ENCODE results near the gene AGTRAP.

DNA sequence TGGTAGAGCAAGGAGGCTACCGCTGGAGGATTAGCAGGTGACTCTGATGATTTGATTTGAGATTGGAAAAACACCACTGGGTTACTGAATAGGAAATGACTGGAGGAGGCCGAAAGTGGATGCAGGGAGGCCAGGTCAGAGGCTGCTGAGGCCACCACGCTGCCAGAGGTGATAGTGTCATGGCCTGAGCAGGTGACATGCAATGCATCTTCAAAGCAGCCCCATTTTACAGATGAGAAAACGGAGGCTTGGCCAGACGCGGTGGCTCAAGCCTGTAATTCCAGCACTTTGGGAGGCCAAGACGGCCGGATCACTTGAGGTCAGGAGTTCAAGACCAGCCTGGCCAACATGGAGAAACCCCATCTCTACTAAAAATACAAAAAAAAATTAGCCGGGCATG lies 38.8 kb downstream of the AGTRAP start:
- TF ChIP-seq, protein P1, sequence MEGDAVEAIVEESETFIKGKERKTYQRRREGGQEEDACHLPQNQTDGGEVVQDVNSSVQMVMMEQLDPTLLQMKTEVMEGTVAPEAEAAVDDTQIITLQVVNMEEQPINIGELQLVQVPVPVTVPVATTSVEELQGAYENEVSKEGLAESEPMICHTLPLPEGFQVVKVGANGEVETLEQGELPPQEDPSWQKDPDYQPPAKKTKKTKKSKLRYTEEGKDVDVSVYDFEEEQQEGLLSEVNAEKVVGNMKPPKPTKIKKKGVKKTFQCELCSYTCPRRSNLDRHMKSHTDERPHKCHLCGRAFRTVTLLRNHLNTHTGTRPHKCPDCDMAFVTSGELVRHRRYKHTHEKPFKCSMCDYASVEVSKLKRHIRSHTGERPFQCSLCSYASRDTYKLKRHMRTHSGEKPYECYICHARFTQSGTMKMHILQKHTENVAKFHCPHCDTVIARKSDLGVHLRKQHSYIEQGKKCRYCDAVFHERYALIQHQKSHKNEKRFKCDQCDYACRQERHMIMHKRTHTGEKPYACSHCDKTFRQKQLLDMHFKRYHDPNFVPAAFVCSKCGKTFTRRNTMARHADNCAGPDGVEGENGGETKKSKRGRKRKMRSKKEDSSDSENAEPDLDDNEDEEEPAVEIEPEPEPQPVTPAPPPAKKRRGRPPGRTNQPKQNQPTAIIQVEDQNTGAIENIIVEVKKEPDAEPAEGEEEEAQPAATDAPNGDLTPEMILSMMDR (IDR thresholded peaks at IDR 0.05) = no peak
- no peak for TF ChIP-seq POLR2A (IDR thresholded peaks at IDR 0.05)
